GM10266 (cell line): ENCODE results near the gene TMEM178A.

Experiments used
- DNase-seq: peaks from one replicate; pipeline ENCODE4 v3.0.0; 2012; ENCODE audit errors: extremely low spot score
- CTCF ChIP-seq: IDR thresholded peaks from 2 replicates; pipeline ENCODE4 v1.5.1; 2012; ENCODE audit warnings: mild to moderate bottlenecking, low read depth; ENCODE audit not compliant: control insufficient read depth, insufficient read depth; ENCODE audit errors: missing control alignments

The TMEM178A gene

GRCh38 chr2:39638581-39638980 is 27.1 kb upstream of the TMEM178A start:
- no peak for DNase-seq
- TF ChIP-seq CTCF: no peak

GRCh38 chr2:39640107-39640506 is 25.6 kb upstream of the TMEM178A start:
- no peak for DNase-seq

GRCh38 chr2:39640681-39641080 is 25.0 kb upstream of the TMEM178A start:
- DNase-seq: no peak
- TF ChIP-seq CTCF: no peak

More at GRCh38 chr2:39640107-39640506, 25.6 kb upstream of the TMEM178A start:
- TF ChIP-seq CTCF: no peak

GRCh38 chr2:39641635-39642034 is 24.1 kb upstream of the TMEM178A start:
- TF ChIP-seq CTCF: no peak

GRCh38 chr2:39642051-39642718 is 23.5 kb upstream of the TMEM178A start:
- no peak for TF ChIP-seq CTCF
- DNase-seq: no peak

More at GRCh38 chr2:39641635-39642034, 24.1 kb upstream of the TMEM178A start:
- DNase-seq: no peak

GRCh38 chr2:39645826-39646225 is 19.9 kb upstream of the TMEM178A start:
- DNase-seq: no peak
- TF ChIP-seq CTCF: no peak

- DNase-seq: no peak
- TF ChIP-seq CTCF: no peak
Measured at GRCh38 chr2:39646267-39646666, 19.4 kb upstream of the TMEM178A start.
